GM19240 (cell line): ENCODE results near the gene ABTB2.

Source experiments
- DNase-seq: peaks from one replicate; pipeline ENCODE4 v3.0.0; 2011; ENCODE audit warnings: low spot score; ENCODE audit not compliant: insufficient read length

Gene ABTB2

GRCh38 chr11:34215806-34216453 lies 141.9 kb downstream of the ABTB2 start:
- no peak for DNase-seq

- no peak for DNase-seq
These were observed 142.6 kb downstream of the ABTB2 start for GRCh38 chr11:34214961-34215805.

GRCh38 chr11:34213366-34213765 lies 144.4 kb downstream of the ABTB2 start:
- DNase-seq = no peak

- DNase-seq = no peak
These were observed 145.2 kb downstream of the ABTB2 start for GRCh38 chr11:34212566-34212965.

GRCh38 chr11:34209809-34210208 lies 148.0 kb downstream of the ABTB2 start:
- DNase-seq = no peak

GRCh38 chr11:34208266-34209135 lies 149.3 kb downstream of the ABTB2 start:
- no peak for DNase-seq

GRCh38 chr11:34207487-34208180 lies 150.2 kb downstream of the ABTB2 start:
- no peak for DNase-seq

- DNase-seq = no peak
These were observed 151.2 kb downstream of the ABTB2 start for GRCh38 chr11:34206407-34207300.

GRCh38 chr11:34205326-34206035 lies 152.3 kb downstream of the ABTB2 start:
- DNase-seq = no peak

- DNase-seq = no peak
These were observed 153.2 kb downstream of the ABTB2 start for GRCh38 chr11:34204396-34205279.

GRCh38 chr11:34203377-34203871 lies 154.4 kb downstream of the ABTB2 start:
- DNase-seq = no peak

GRCh38 chr11:34201129-34201528 lies 156.7 kb downstream of the ABTB2 start:
- no peak for DNase-seq

- no peak for DNase-seq
These were observed 158.3 kb downstream of the ABTB2 start for GRCh38 chr11:34199525-34199924.

- no peak for DNase-seq
These were observed 159.3 kb downstream of the ABTB2 start for GRCh38 chr11:34198523-34198922.

GRCh38 chr11:34197256-34197655 lies 160.6 kb downstream of the ABTB2 start:
- no peak for DNase-seq

- no peak for DNase-seq
These were observed 163.1 kb downstream of the ABTB2 start for GRCh38 chr11:34194576-34195335.

- no peak for DNase-seq
These were observed 165.1 kb downstream of the ABTB2 start for GRCh38 chr11:34192481-34193401.
